Endothelial cell of coronary artery (primary cell): ENCODE data around the gene DAG1. TPM values are rescaled to one million over a fixed set of nuclear protein-coding genes. Genes with fewer than 3 reads are reported as not detected.

Experiments used
- total RNA-seq: library from RNA; depleted of rRNA; stranded (reverse); fragments of >200 nt; gene quantifications from 2 replicates; pipeline ENCODE4 v1.2.3, GENCODE V29; 2014

DAG1 gene
- total RNA-seq, result 23.4 and 32.8 TPM in 2 replicates

DNA sequence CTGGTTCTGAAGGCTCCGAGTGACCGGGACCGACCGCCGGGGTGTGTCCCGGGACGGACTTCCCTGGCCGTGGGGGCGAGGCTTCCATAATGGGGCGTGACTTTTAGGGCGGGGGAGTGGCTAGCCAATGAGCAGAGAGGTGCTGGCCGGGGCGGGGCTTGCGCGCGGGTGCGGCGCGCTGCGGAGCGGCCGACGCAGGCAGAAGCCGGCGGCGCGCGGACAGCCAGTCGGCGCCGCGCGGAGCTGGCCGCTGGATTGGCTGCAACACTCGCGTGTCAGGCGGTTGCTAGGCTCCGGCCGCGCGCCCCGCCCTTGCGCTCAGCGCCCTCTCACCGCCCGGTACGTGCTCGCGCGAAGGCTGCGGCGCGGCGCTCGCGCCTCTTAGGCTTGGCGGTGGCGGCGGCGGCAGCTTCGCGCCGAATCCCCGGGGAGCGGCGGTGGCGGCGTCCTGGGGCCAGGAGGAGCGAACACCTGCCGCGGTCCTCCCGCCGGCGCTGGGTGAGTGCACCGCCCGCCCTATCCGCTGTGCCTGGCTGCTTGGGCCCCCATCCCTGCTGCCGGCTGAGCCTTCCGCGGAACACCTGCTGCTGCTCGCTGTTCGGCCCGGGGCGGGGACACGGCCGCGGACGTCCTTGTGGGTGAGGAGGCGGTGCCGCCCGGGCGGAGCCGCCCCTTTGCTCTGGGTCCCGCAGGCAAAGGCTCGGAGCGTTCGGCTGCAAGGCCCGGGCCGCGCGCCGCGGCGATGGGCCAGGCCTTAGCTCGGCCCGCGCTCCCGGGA, at the start of gene DAG1:
DAG1 (plus strand) TSS at position 332 of the 778 bp plus-strand sequence. CDS start 40,268 bp downstream, outside the sequence.

GRCh38 chr3:49422379-49423248, 47.5 kb upstream of the DAG1 start, which contains the start of gene AMT:
Gene AMT (minus strand): TSS chr3:49422473. CDS start chr3:49422450, 23 bp downstream.

GRCh38 chr3:49553692-49554632, 83.9 kb downstream of the DAG1 start, which contains the start of gene BSN:
Gene BSN (plus strand): TSS chr3:49554477. CDS start chr3:49554603, 126 bp downstream.

Other genes starting within 250 kb of the DAG1 start
- gene C3orf62, start 193.0 kb upstream of the DAG1 start, total RNA-seq, result 0.81 and 2.0 TPM in 2 replicates
- 26.7 and 33.3 TPM in 2 replicates for gene USP4, start 130.2 kb upstream of the DAG1 start, total RNA-seq
- 330 and 468 TPM in 2 replicates for gene GPX1, start 111.9 kb upstream of the DAG1 start, total RNA-seq
- gene RHOA, start 58.3 kb upstream of the DAG1 start, total RNA-seq, result 507 and 573 TPM in 2 replicates
- gene TCTA, start 57.8 kb upstream of the DAG1 start, total RNA-seq, result 12.8 and 13.5 TPM in 2 replicates
- 0.27 and 1.2 TPM in 2 replicates for gene AMT, start 47.8 kb upstream of the DAG1 start, total RNA-seq
- 5.7 and 6.2 TPM in 2 replicates for gene NICN1, start 40.9 kb upstream of the DAG1 start, total RNA-seq
- under 0.01 and 0.09 TPM in 2 replicates for gene BSN, start 84.2 kb downstream of the DAG1 start, total RNA-seq
- 86.8 and 109 TPM in 2 replicates for gene APEH, start 204.1 kb downstream of the DAG1 start, total RNA-seq
- gene MST1, start 219.2 kb downstream of the DAG1 start, total RNA-seq, result 1.7 and 3.9 TPM in 2 replicates
- 17.5 and 30.5 TPM in 2 replicates for gene RNF123, start 219.3 kb downstream of the DAG1 start, total RNA-seq
- gene AMIGO3, start 249.4 kb downstream of the DAG1 start, total RNA-seq, result not detected in 2 replicates